H7 (cell line): Measurements from ENCODE around the gene PARD3B. TPM values are rescaled to one million over a fixed set of nuclear protein-coding genes. Genes with fewer than 3 reads are reported as not detected.
"Not testable (repeated sequence)": the region's sequence is repeated elsewhere in the genome, so short reads cannot be mapped to it uniquely, and the experiment has no call there.

ENCODE experiments used
- DNase-seq: peaks from one replicate; pipeline ENCODE4 v3.0.0; 2012
- H3K27me3 ChIP-seq: 2 replicates; pipeline ENCODE4 v1.6.0; 2011; ENCODE audit warnings: mild to moderate bottlenecking, low read length; ENCODE audit not compliant: control insufficient read depth, insufficient read depth
- H3K36me3 ChIP-seq: replicated peaks from 2 replicates; pipeline ENCODE4 v1.5.1; 2011; ENCODE audit warnings: low read length; ENCODE audit not compliant: control insufficient read depth, insufficient read depth
- H3K4me3 ChIP-seq: 2 replicates; pipeline ENCODE4 v1.5.1; 2011; ENCODE audit warnings: low read depth, mild to moderate bottlenecking, control low read depth, low read length, moderate library complexity; ENCODE audit not compliant: insufficient read depth
- total RNA-seq: library from RNA; depleted of rRNA; stranded (reverse); fragments of >200 nt; shearing (Covaris generic); gene quantifications from 2 replicates; pipeline ENCODE4 v1.2.3, GENCODE V29; 2014

The PARD3B gene
- total RNA-seq, 1 experiment from 2014 or later = 2.3 TPM

DNA sequence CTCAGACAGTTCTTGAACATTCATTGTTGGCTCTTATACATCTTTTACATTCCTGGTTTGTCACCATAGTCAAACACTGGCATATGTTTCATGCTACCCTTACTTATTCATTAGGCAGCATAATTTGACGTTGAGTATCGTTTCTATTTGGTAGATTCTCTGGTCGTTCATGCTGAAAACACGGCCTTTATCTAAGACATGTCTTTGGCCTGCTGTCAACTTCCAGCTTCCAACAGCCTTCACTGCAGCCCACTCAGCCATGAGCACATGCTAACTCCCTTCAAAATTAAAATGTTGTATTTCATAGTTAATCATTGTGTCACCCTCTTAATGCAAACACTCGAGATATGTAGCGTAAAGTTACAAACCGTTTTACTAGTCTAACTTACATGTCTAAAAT, 644.0 kb downstream of the PARD3B start:
- DNase-seq = no peak
- Histone ChIP-seq H3K4me3 (no peak overlapping the region), H3K27me3 (no peaks in the 10 kb centered on the region), H3K36me3 (no peaks in the 10 kb centered on the region)

GRCh38 chr2:205190528-205190927, 645.3 kb downstream of the PARD3B start:
- no peaks in the 10 kb centered on the region for H3K27me3 ChIP-seq
- H3K4me3 ChIP-seq = no peak overlapping the region
- no peaks in the 10 kb centered on the region for H3K36me3 ChIP-seq
- DNase-seq = no peak

DNA sequence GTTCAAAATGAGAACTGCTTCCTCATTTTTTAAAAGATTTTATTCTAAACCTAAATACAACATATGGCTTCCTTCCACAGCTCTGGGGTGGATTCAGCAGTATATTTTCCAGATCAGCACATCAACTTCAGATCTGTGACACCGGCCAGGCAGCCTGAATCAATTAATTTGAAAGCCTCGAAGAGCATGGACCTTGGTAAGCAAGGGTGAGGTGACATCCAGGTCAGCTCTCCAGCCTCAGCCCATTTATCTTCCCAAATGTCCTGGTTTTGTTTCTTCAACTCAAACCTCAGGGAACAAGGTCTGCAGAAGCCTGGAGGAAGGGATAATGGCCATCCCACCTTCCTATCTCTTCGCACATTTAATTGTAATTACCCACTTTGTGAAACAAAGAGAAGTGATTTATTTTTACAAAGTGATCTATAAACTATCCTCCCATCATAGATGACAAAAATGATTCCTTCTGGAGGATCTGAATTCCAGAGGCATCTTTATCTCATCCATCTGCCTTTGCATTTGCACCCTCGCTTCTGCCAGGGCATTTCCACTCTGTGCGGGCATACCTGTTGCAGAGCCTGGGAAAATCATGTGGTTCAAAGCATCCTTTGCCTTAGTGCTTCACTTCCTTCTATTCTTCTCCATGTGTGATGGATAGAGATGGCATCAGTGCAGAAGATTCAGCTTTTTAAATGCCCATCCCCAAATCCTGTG, 648.0 kb downstream of the PARD3B start:
- no peaks in the 10 kb centered on the region for H3K36me3 ChIP-seq

DNA sequence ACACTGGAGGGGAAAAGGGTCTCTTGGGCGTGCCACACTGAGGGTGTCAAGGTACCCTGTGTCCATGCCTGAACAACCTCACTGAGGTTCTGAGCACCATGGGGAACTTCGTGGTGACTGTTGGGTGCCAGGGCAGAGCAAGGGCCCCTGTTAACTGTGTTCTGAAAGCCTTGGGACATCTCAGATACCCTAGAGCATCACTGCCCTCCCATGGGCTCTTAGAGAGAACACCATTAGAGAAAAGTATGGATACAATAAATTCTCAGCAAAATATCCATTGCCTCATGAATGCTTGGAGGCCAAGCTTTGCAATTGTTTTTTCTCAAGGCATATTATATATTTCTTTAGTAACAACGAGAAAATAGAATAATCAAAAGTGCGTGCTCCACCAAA, 648.6 kb downstream of the PARD3B start:
- H3K27me3 ChIP-seq = no peaks in the 10 kb centered on the region
- H3K4me3 ChIP-seq = no peak overlapping the region
- H3K36me3 ChIP-seq = no peaks in the 10 kb centered on the region
- no peak for DNase-seq

More for the DNA sequence above, 648.0 kb downstream of the PARD3B start:
- Histone ChIP-seq H3K4me3 (no peak overlapping the region), H3K27me3 (no peaks in the 10 kb centered on the region)
- DNase-seq = no peak

DNA sequence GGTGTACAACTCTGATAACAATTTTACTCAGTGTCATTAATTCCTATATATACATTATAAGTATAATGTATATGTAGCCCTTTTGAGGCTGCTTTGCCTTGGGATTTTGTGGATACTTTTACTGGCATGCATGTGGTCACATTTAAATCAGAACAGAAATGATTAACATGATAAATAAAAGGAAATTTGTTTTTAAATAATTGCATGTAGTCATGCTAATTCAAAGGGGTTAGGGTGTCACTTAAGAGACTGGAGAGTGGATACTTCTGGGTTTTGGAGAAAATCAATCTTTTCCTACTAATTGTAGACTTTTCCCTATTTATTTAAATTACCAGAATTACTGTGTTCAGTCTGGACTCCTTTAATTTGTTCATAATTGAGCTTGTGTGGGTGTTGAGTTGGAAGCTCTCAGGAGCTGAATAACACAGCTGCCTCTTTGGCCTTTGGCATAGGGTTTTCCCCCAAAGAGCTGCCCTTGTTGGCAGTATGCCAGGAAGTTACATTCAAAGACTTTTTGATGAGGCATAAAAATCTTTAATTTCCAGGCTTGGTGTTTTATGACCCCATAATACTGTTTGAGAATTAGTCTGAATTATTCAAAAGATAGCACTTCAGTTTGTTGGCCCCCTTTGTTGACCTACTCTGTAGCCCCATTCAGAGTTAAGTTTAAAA, 652.3 kb downstream of the PARD3B start:
- no peaks in the 10 kb centered on the region for H3K27me3 ChIP-seq
- no peaks in the 10 kb centered on the region for H3K36me3 ChIP-seq
- no peak overlapping the region for H3K4me3 ChIP-seq
- no peak for DNase-seq

DNA sequence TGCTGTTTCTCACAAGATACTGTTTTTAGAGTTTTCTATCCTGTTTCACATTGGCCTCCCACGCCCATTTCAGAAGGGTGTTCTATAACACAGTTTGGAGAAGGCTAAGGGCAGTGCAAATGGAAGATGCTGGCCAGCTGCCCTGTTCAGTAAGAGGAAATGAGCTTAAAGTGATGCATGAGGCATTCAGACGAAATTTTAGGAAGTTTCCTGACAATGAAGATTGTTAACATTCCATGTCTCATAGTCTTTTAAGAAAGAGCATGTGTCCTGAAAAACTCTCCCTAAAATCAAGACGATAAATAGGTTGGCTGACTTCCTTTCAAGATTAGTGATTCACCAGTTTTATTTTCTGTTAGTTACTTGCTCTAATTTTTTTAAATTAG, 652.9 kb downstream of the PARD3B start:
- DNase-seq = no peak
- Histone ChIP-seq H3K4me3 (no peak overlapping the region), H3K36me3 (no peaks in the 10 kb centered on the region), H3K27me3 (no peaks in the 10 kb centered on the region)

DNA sequence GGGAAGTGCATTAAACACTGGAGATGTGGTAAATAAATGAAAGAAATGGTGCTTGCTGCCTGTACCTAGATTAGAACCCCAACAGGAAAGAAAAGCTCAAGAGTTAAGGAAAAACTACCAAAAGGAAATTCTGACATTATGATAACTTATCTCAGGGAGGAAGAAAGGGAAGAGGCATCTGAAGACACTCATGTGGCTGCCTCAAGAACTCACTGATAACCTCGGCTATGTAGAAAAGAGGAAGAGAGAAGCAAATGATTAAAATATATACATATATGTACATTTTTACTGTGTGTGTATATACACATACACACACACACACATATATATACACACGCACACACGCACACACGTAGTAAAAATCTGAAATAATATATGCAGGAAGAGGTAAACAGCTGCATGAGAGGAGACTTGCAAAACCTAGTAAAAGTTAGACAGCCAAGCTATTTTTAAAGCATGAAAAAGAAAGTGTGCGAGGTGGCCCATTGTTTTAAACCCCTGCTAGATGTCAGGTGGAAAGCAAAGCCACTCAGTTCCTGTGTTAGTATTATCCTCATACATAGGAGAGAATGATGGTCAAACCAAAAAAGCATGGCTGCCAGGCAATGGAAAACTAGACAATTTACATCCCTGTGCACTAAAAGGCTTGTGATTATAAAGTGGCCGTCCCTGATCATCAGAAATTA, 654.0 kb downstream of the PARD3B start:
- Histone ChIP-seq H3K36me3 (no peaks in the 10 kb centered on the region), H3K4me3 (no peak overlapping the region), H3K27me3 (no peaks in the 10 kb centered on the region)
- DNase-seq = no peak

GRCh38 chr2:205210494-205210893, 665.2 kb downstream of the PARD3B start:
- DNase-seq = no peak
- H3K27me3 ChIP-seq = no peaks in the 10 kb centered on the region
- no peak overlapping the region for H3K4me3 ChIP-seq
- H3K36me3 ChIP-seq = no peaks in the 10 kb centered on the region

- no peaks in the 10 kb centered on the region for H3K27me3 ChIP-seq
These were observed 667.1 kb downstream of the PARD3B start for GRCh38 chr2:205212357-205212756.

DNA sequence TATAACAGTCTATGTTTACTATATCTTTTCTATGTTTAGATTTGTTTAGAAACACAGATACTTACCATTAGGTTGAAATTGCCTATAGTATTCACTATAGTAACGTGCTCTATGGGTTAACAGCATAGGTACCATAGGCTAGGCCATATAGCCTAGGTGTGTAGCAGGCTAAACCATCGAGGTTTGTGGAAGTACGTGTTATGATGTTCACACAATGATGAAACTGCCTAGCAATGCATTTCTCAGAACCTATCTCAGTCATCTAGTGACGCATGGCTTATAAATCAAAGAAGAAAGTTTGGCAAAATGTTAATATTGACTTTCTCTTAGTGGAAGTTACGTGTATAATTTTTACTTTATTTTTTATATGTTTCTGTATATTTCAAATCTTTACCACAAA, 670.8 kb downstream of the PARD3B start:
- no peak for DNase-seq
- H3K36me3 ChIP-seq = no peaks in the 10 kb centered on the region
- H3K27me3 ChIP-seq = no peaks in the 10 kb centered on the region
- H3K4me3 ChIP-seq = no peak overlapping the region

More at GRCh38 chr2:205212357-205212756, 667.1 kb downstream of the PARD3B start:
- Histone ChIP-seq H3K4me3 (no peak overlapping the region), H3K36me3 (no peaks in the 10 kb centered on the region)
- DNase-seq = no peak

DNA sequence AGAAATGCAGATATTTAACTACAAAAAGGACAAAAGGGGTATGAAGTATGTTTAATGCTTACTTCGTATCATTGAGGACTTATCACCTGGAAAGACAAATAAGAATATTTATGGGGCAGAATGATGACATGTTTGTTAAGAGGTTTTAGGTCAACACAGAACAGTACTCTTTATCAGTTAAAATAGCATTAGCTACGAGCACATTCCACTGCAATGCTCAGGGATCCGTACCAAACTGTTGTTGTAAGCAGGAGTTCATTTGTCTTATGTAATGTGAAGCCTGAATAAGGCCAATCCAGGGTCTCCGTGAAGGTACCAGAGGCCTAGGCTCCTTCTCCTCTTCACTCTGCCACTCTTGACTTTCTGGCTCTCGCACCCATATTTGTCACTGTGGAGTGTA, 671.3 kb downstream of the PARD3B start:
- no peak for DNase-seq
- no peaks in the 10 kb centered on the region for H3K27me3 ChIP-seq
- no peak overlapping the region for H3K4me3 ChIP-seq
- no peaks in the 10 kb centered on the region for H3K36me3 ChIP-seq

DNA sequence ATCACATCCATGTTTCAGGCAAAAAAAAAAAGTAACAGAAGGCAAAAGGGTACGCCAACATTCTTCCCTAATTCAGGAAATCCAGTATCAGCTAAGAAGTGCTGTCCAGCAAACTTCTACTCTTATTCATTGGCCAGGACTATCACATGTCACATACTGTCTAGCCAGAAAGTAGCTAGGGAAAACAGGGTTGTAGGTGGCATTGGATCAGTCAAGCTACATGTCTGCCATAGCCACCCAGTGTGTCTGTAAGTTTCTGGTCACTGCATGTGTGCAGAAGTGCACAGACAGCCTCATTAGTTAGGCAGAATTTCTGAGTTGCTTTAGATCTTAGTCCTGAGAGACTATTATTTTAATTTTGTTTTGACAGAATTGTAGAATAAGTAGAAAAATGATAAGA, 671.7 kb downstream of the PARD3B start:
- DNase-seq = no peak
- no peaks in the 10 kb centered on the region for H3K27me3 ChIP-seq
- H3K36me3 ChIP-seq = no peaks in the 10 kb centered on the region
- no peak overlapping the region for H3K4me3 ChIP-seq

GRCh38 chr2:205218056-205218455, 672.8 kb downstream of the PARD3B start:
- Histone ChIP-seq H3K27me3 (no peaks in the 10 kb centered on the region), H3K4me3 (no peak overlapping the region), H3K36me3 (no peaks in the 10 kb centered on the region)
- DNase-seq = no peak

GRCh38 chr2:205218816-205219215, 673.5 kb downstream of the PARD3B start:
- H3K4me3 ChIP-seq, H3K27me3 ChIP-seq, H3K36me3 ChIP-seq, DNase-seq: not testable (repeated sequence)

- Histone ChIP-seq H3K27me3 (no peaks in the 10 kb centered on the region), H3K4me3 (no peak overlapping the region), H3K36me3 (no peaks in the 10 kb centered on the region)
- DNase-seq = no peak
These were observed 675.3 kb downstream of the PARD3B start for GRCh38 chr2:205220559-205220958.
